BLaER1 (cell line): ENCODE measurements around the gene ACO1.

ENCODE experiments used
- H3K27ac ChIP-seq: shearing (Covaris generic); formaldehyde crosslinking; 2 replicates; pipeline ENCODE4 v1.8.1; 2022
- H3K27me3 ChIP-seq: shearing (Covaris generic); formaldehyde crosslinking; 2 replicates; pipeline ENCODE4 v1.8.1; 2022
- H3K36me3 ChIP-seq: shearing (Covaris generic); formaldehyde crosslinking; 2 replicates; pipeline ENCODE4 v1.8.1; 2022
- H3K4me1 ChIP-seq: shearing (Covaris generic); formaldehyde crosslinking; 2 replicates; pipeline ENCODE4 v1.8.1; 2022
- H3K4me2 ChIP-seq: shearing (Covaris generic); formaldehyde crosslinking; 2 replicates; pipeline ENCODE4 v1.8.1; 2022
- H3K4me3 ChIP-seq: shearing (Covaris generic); formaldehyde crosslinking; 2 replicates; pipeline ENCODE4 v1.8.1; 2022
- H3K9ac ChIP-seq: shearing (Covaris generic); formaldehyde crosslinking; 2 replicates; pipeline ENCODE4 v1.8.1; 2022
- H3K9me3 ChIP-seq: shearing (Covaris generic); formaldehyde crosslinking; 2 replicates; pipeline ENCODE4 v1.8.1; 2022
- H4K20me1 ChIP-seq: shearing (Covaris generic); formaldehyde crosslinking; 2 replicates; pipeline ENCODE4 v1.8.1; 2022
- Cebpa-rat ChIP-seq: shearing (Covaris generic); IDR thresholded peaks from 2 replicates; pipeline ENCODE4 v1.8.1; 2022

The ACO1 gene

GRCh38 chr9:32384364-32385151, at the start of gene ACO1:
ACO1 (plus strand) TSS chr9:32384643; CDS start chr9:32405507, 20,864 bp downstream.
- Histone ChIP-seq H3K9ac (peak within 1 kb of the TSS; percentile 84), H3K27me3 (no peaks in the 10 kb centered on the region), H3K4me1 (peaks cover 22% of the 10 kb centered on the region), H3K4me3 (peak within 1 kb of the TSS; percentile 88), H3K9me3 (no peaks in the 10 kb centered on the region), H3K36me3 (no peaks in the 10 kb centered on the region), H3K4me2 (peak within 1 kb of the TSS; percentile 86), H4K20me1 (peaks cover 8% of the 10 kb centered on the region; the same call in 1 of the 2 replicates), H3K27ac (peak within 1 kb of the TSS; percentile 64)
- TF ChIP-seq Cebpa-rat, result no peak

DNA sequence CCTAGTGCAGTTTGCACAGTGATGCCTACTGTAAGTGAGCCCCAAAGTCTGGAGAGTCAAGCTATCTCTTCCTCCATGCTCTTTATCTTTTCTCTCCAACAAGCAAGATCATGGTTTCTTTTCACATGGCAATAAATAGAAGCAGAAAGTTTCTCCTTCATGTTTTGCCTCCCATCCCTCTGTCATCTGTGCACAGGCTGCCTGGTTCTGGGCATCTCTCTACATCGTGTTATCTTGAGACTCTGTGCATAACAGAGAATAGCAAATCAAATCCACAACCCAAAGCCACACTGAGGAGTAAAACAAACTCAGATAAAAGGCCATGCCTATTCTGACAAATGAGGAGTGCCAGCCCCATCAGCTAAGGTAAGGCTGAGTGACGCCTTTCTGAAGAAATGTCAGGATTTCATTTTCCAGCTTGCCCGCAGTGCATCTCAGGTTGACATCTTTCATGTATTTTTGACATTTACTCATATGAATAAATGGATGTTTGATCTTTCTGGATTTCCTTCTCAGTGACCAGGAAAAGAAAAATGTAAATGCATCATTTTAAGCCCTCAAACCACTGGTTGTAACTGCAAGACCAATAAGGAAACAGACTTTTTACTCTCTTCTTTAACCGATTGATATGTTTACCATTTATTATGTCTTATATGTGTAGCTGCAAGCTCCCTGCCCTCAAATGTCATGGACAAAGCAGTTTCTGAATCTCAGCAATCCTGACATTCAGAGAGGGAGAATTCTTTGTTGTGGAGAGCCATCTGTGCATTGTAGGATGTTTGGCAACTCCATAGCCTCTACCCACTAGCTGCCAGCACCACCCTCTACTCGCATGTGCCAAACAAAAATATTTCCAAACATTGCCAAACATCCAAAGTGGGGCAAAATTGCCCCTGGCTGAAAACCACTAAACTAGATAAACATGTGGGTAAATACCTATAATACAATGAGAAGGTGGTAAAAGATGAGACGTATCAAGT, 49.2 kb upstream of the ACO1 start:
- Histone ChIP-seq H3K4me3 (no peak overlapping the region), H3K36me3 (no peaks in the 10 kb centered on the region), H3K9me3 (no peaks in the 10 kb centered on the region), H3K9ac (no peak overlapping the region), H3K27ac (no peak overlapping the region), H3K4me1 (no peaks in the 10 kb centered on the region), H3K27me3 (no peaks in the 10 kb centered on the region), H4K20me1 (no peaks in the 10 kb centered on the region), H3K4me2 (no peak overlapping the region)
- TF ChIP-seq Cebpa-rat, result no peak

GRCh38 chr9:32339424-32339823, 45.0 kb upstream of the ACO1 start:
- Histone ChIP-seq H3K27ac (no peak overlapping the region), H4K20me1 (no peaks in the 10 kb centered on the region), H3K27me3 (no peaks in the 10 kb centered on the region), H3K36me3 (no peaks in the 10 kb centered on the region), H3K9ac (no peak overlapping the region), H3K4me1 (peaks cover 9% of the 10 kb centered on the region), H3K4me2 (no peak overlapping the region), H3K9me3 (no peaks in the 10 kb centered on the region), H3K4me3 (no peak overlapping the region)
- no peak for TF ChIP-seq Cebpa-rat

DNA sequence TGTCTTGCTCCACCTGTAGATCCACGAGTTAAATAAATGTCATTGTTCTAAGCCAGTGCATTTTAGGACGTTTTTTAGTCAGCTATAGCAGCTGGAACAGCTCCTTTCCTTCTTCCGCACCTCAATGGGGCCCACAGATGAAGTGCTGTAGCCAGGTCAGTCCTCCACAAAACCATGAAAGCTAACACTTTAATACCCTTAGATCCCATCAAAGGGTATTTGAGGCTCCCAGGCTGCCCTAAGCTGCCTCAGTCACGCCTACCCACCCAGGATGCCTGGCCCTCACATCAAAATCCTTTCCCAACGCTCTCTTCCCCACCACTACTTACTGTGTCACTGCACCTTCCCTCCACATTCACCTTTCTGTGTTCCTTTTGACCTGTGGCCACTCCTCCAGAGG, 44.1 kb upstream of the ACO1 start:
- H3K4me2 ChIP-seq, result no peak overlapping the region
- no peak overlapping the region for H3K9ac ChIP-seq
- H3K9me3 ChIP-seq, result no peaks in the 10 kb centered on the region
- no peak for TF ChIP-seq Cebpa-rat
- no peaks in the 10 kb centered on the region for H4K20me1 ChIP-seq
- H3K36me3 ChIP-seq, result no peaks in the 10 kb centered on the region
- no peak overlapping the region for H3K4me3 ChIP-seq
- H3K27ac ChIP-seq, result no peak overlapping the region
- H3K4me1 ChIP-seq, result peaks cover 14% of the 10 kb centered on the region
- H3K27me3 ChIP-seq, result no peaks in the 10 kb centered on the region

DNA sequence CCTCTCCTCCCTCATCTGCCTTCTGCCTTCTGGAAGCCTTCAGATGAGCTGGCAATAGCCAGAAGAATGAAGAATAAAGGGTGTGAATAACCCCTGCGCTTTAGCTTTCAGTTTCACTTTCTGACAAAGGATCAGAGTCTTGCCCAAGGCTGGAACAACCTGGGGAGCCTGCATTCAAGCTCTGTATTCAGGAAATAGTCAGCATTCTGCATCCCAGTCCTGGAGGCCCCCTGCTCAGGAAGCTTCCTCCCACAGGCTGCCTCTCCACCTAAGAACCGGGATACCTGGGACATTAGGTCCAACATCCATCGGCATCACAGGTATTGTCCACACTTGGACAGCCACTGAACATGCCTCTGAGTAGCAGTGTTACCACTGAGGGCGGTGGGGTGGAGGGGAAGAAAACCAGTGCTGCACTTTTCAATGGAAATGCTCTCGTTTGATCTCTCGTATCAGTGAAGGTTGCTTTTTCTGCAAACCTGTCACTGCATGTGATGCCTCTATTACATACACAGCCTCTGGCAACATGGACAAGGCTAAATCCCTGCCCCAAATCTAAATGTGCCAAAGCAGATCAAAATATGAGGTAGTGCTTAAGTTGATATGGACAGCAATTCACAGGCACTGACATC, 39.8 kb upstream of the ACO1 start:
- H4K20me1 ChIP-seq, result no peaks in the 10 kb centered on the region
- H3K4me3 ChIP-seq, result no peak overlapping the region
- no peak overlapping the region for H3K9ac ChIP-seq
- H3K36me3 ChIP-seq, result no peaks in the 10 kb centered on the region
- no peaks in the 10 kb centered on the region for H3K9me3 ChIP-seq
- TF ChIP-seq Cebpa-rat, result no peak
- H3K4me1 ChIP-seq, result peaks cover 14% of the 10 kb centered on the region
- peak overlapping the region; percentile 18 for H3K4me2 ChIP-seq
- H3K27me3 ChIP-seq, result no peaks in the 10 kb centered on the region
- H3K27ac ChIP-seq, result no peak overlapping the region

GRCh38 chr9:32345243-32345642, 39.2 kb upstream of the ACO1 start:
- no peak for TF ChIP-seq Cebpa-rat
- H3K9me3 ChIP-seq, result no peaks in the 10 kb centered on the region
- H3K36me3 ChIP-seq, result no peaks in the 10 kb centered on the region
- H3K4me2 ChIP-seq, result no peak overlapping the region
- no peak overlapping the region for H3K4me3 ChIP-seq
- H3K4me1 ChIP-seq, result peaks cover 14% of the 10 kb centered on the region
- H3K27ac ChIP-seq, result no peak overlapping the region
- H3K27me3 ChIP-seq, result no peaks in the 10 kb centered on the region
- H3K9ac ChIP-seq, result no peak overlapping the region
- H4K20me1 ChIP-seq, result no peaks in the 10 kb centered on the region

DNA sequence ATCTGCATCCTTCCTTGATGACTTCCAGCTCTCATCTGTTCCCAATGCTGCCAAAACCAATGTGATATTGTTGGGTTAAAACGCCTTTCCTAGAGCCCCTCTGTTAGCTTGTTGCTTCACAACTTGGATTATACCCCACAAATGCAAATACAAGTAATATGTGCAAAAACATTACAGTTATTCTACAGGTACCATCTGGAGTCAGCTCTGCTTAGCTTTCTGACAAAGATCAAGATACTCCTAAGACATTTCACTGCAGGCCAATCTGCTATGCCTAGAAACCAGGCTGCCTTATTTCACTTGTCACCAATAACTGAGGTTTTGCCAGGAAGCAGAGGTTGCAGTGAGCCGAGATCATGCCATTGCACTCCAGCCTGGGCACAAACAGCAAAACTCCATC, 36.9 kb upstream of the ACO1 start:
- Histone ChIP-seq H3K36me3 (no peaks in the 10 kb centered on the region), H3K27ac (no peak overlapping the region), H3K9ac (no peak overlapping the region), H3K4me3 (no peak overlapping the region), H3K27me3 (no peaks in the 10 kb centered on the region), H4K20me1 (no peaks in the 10 kb centered on the region), H3K4me1 (peaks cover 9% of the 10 kb centered on the region), H3K4me2 (no peak overlapping the region), H3K9me3 (no peaks in the 10 kb centered on the region)
- no peak for TF ChIP-seq Cebpa-rat

GRCh38 chr9:32348106-32348695, 36.2 kb upstream of the ACO1 start:
- Histone ChIP-seq H4K20me1 (no peaks in the 10 kb centered on the region), H3K4me2 (no peak overlapping the region), H3K27ac (no peak overlapping the region), H3K4me1 (peaks cover 9% of the 10 kb centered on the region), H3K27me3 (no peaks in the 10 kb centered on the region), H3K9ac (no peak overlapping the region), H3K4me3 (no peak overlapping the region), H3K36me3 (no peaks in the 10 kb centered on the region), H3K9me3 (no peaks in the 10 kb centered on the region)
- no peak for TF ChIP-seq Cebpa-rat

- Histone ChIP-seq H4K20me1 (no peaks in the 10 kb centered on the region), H3K9me3 (no peaks in the 10 kb centered on the region), H3K36me3 (no peaks in the 10 kb centered on the region), H3K9ac (no peak overlapping the region), H3K4me3 (no peak overlapping the region), H3K4me1 (peaks cover 9% of the 10 kb centered on the region), H3K4me2 (no peak overlapping the region), H3K27me3 (no peaks in the 10 kb centered on the region), H3K27ac (no peak overlapping the region)
- TF ChIP-seq Cebpa-rat, result no peak
These were observed 35.4 kb upstream of the ACO1 start for GRCh38 chr9:32349013-32349412.
